ENCODE measurements around the gene DCBLD2.

DNA sequence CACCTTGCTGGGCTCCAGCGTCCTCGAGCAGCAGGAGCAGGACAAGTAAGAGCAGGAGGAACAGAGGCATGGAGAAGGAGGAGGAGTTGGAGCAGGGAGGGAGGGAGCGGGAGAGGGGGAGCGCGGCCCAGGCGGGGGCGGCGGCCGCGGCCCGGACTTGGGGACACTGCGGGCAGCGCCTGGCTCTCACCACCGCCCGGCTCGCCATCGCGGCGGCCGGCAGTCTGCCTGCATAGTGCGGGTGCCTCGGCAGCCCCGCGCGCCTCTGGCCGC, 440 bp downstream of the DCBLD2 start:
- no peak for TF ChIP-seq POLR2A (IDR thresholded peaks at IDR 0.05)
- TF ChIP-seq, protein P1, sequence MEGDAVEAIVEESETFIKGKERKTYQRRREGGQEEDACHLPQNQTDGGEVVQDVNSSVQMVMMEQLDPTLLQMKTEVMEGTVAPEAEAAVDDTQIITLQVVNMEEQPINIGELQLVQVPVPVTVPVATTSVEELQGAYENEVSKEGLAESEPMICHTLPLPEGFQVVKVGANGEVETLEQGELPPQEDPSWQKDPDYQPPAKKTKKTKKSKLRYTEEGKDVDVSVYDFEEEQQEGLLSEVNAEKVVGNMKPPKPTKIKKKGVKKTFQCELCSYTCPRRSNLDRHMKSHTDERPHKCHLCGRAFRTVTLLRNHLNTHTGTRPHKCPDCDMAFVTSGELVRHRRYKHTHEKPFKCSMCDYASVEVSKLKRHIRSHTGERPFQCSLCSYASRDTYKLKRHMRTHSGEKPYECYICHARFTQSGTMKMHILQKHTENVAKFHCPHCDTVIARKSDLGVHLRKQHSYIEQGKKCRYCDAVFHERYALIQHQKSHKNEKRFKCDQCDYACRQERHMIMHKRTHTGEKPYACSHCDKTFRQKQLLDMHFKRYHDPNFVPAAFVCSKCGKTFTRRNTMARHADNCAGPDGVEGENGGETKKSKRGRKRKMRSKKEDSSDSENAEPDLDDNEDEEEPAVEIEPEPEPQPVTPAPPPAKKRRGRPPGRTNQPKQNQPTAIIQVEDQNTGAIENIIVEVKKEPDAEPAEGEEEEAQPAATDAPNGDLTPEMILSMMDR (IDR thresholded peaks at IDR 0.05) = no peak
